ENCODE data around the gene GSTA4.

The GSTA4 gene

DNA sequence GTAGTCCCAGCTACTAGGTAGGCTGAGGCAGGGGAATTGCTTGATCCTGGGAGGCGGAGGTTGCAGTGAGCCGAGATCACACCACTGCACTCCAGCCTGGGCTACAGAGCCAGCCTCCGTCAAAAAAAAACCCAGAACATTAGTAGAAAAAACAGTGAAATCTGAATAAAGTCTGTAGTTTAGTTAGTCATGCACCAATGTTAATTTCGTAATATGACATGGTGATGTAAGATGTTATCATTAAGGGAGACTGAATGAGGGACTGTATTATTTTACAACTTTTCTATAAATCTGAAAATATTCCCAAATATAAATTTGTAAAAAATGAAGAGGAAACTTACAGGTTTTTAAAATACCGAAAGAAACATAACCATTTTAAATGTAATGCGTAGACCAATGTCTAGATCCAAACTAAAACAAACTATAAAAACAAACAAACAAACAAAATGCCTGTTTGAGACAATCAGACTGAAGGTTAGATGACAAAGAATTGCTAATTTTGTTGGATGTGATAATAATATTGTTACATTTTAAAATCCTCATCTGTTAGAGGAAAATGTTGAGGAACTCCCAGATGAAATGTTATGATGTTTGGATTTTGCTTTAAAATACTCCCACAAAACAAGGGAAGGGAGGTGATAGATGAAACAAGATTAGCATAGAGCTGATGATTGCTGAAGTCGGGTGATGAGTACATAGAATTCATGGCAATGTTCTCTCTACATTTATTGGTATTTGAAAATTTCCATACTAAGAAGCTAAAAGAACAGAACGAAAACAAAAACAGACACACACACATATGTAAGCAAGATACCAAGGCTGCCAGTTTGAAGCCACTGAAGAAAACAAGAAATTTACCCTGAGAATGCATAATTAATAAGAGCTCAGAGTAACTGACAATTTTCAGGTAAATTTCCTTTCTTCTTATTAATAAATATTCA is 1.8 kb downstream of the GSTA4 start:
- H3K4me3 ChIP-seq (ENCODE audit: low read depth, low read length) = no peak overlapping the region
- no peak for TF ChIP-seq CTCF (IDR thresholded peaks at IDR 0.05; ENCODE audit: borderline replicate concordance, insufficient read depth, low read depth, low read length)

DNA sequence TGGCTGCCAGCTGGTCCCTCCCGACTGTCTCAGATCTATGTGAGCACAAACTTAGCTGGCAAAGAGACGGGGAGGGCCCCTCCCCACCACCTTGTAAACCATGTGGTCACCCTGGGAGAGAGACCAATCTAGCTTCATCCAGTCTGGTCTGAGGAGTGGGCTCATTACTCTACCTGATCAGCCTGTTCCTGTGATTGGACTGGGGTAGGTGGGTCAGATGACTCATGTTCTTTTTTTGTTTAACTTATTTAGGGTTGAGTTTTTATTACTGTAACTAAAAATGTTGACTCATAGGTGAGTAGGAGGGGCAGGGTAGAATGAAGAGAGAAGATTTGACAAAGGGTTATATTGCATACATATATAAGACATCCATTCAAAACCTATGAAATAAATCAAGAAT is 4.7 kb downstream of the GSTA4 start:
- no peak for TF ChIP-seq CTCF (IDR thresholded peaks at IDR 0.05; ENCODE audit: borderline replicate concordance, insufficient read depth, low read depth, low read length)
- H3K4me3 ChIP-seq (ENCODE audit: low read depth, low read length) = no peak overlapping the region

- H3K4me3 ChIP-seq (ENCODE audit: low read depth, low read length) = no peak overlapping the region
- TF ChIP-seq CTCF (IDR thresholded peaks at IDR 0.05; ENCODE audit: borderline replicate concordance, insufficient read depth, low read depth, low read length) = no peak
These were observed 9.9 kb downstream of the GSTA4 start for GRCh38 chr6:52985228-52985627.

DNA sequence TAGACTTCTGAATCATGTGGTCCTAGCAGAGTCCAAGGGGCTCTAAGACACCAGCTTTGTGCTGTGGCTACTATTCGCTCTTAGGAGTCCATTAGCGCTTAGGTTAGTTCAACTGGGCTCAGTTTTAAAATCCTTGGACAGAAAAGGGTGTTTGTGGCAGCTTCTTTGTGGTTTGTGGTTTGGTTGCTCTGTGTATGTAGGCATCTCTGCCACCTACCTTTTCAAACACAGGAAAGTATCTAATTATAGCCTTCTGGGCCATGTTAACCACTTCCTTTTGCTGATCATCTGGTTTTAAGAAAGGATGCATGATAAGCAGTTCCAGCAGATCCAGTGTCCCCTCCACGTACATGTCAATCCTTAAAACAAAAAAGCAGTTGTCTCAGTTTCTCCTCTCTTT is 10.8 kb downstream of the GSTA4 start:
- no peak overlapping the region for H3K4me3 ChIP-seq (ENCODE audit: low read depth, low read length)
- no peak for TF ChIP-seq CTCF (IDR thresholded peaks at IDR 0.05; ENCODE audit: borderline replicate concordance, insufficient read depth, low read depth, low read length)

DNA sequence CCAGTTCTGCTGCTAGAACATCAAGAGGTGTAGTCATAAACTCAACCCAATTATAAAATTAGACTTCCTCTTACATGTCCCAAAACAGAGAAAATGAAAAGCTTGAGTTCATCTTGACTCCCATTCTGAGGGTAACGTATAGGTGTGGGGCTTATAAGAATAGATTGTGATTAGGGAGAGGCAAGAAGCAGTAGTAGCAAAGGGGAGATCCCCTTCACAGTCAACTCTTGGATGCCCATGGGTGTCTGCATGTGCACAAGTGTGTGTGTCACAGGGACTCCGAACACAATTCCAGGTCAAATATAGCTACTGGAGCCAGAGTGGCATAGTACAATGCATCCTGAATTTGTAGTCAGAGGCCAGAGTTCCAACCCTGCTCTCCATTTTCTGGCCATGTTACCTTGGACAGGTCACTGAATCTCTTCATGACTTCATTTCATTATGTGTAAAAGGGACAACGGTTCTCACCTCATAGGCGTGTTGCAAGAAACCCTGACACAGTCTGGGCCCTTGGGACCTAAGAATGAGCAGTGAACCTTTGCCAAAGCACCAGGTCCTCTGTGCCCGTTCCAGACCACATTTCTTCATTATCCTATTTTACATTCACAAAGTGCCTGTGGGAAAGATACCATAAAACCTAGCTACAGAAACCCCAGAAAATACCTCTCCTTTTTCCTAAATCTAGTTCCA is 11.8 kb downstream of the GSTA4 start:
- H3K4me3 ChIP-seq (ENCODE audit: low read depth, low read length) = no peak overlapping the region
- no peak for TF ChIP-seq CTCF (IDR thresholded peaks at IDR 0.05; ENCODE audit: borderline replicate concordance, insufficient read depth, low read depth, low read length)

DNA sequence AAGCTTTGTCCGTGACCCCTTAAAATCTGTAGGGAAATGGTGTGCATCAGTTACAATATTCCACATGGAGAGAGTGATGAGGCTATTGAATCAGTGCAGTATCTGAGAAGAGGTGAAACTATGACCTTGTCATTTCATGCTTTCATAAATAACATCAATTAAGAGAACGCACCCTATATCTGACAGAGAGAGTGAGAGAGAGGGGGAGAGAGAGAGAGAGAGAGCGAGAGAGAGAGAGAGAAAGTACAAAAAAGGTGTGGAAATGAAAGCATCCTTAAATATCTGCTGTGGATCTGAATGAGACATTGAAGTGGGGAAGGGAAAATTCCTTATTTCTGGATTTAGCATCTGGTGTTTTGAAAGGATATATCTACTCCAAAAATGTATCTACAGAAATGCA is 12.4 kb downstream of the GSTA4 start:
- no peak for TF ChIP-seq CTCF (IDR thresholded peaks at IDR 0.05; ENCODE audit: borderline replicate concordance, insufficient read depth, low read depth, low read length)
- no peak overlapping the region for H3K4me3 ChIP-seq (ENCODE audit: low read depth, low read length)

All from GM12875 (cell line).